Measurements from ENCODE around the gene GDI1. TPM values are rescaled to one million over a fixed set of nuclear protein-coding genes. Genes with fewer than 3 reads are reported as not detected.
A peak's percentile ranks its signal among the peaks of the same experiment; 100 is the strongest.

GDI1 gene
- total RNA-seq, 2 donors from 2014 or later: 143 to 179 TPM

GRCh38 chrX:154401918-154402621 lies 34.9 kb upstream of the GDI1 start:
- 78 to 79% methylated on average over 3 to 6 of the region's 6 CpGs for WGBS, 2 experiments (ENCODE audit: insufficient coverage in 1 of 2, insufficient read length in 1 of 2)
- Mint-ChIP-seq H3K4me1 (peaks cover 5% of the 10 kb centered on the region), H3K27ac (peak overlapping the region; percentile 56), H3K27me3 (ENCODE audit: insufficient read depth) (no peaks in the 10 kb centered on the region), H3K9me3 (peaks cover 76% of the 10 kb centered on the region), H3K36me3 (ENCODE audit: low read depth) (peaks cover 24% of the 10 kb centered on the region), H3K4me3 (no peak overlapping the region)
- H3K9me3 ChIP-seq (ENCODE audit: control insufficient read depth, low read length): no peaks in the 10 kb centered on the region
- no peak overlapping the region for H3K9ac ChIP-seq (ENCODE audit: extremely low read depth, low read length, poor library complexity, severe bottlenecking)
- TF ChIP-seq CTCF (conservative IDR thresholded peaks at IDR 0.05): no peak
- peak; percentile 61 for DNase-seq
- H3K4me1 ChIP-seq (ENCODE audit: control insufficient read depth, insufficient read depth, low read length): no peaks in the 10 kb centered on the region
- no peak overlapping the region for H3K4me3 ChIP-seq (ENCODE audit: low read length)
- H3K27ac ChIP-seq (ENCODE audit: low read depth, low read length): no peak overlapping the region
- H3K27me3 ChIP-seq (ENCODE audit: control insufficient read depth, insufficient read depth, low read length, poor library complexity, severe bottlenecking): no peaks in the 10 kb centered on the region
- peaks cover 22% of the 10 kb centered on the region for H3K36me3 ChIP-seq (ENCODE audit: control insufficient read depth, insufficient read depth, low read length)

GRCh38 chrX:154402622-154403127 lies 34.3 kb upstream of the GDI1 start:
- Histone ChIP-seq H3K4me3 (ENCODE audit: low read length) (no peak overlapping the region), H3K27me3 (ENCODE audit: control insufficient read depth, insufficient read depth, low read length, poor library complexity, severe bottlenecking) (no peaks in the 10 kb centered on the region), H3K27ac (ENCODE audit: low read depth, low read length) (no peak overlapping the region), H3K4me1 (ENCODE audit: control insufficient read depth, insufficient read depth, low read length) (no peaks in the 10 kb centered on the region), H3K9me3 (ENCODE audit: control insufficient read depth, low read length) (no peaks in the 10 kb centered on the region), H3K36me3 (ENCODE audit: control insufficient read depth, insufficient read depth, low read length) (peaks cover 22% of the 10 kb centered on the region), H3K9ac (ENCODE audit: extremely low read depth, low read length, poor library complexity, severe bottlenecking) (no peak overlapping the region)
- peaks cover 24% of the 10 kb centered on the region for H3K36me3 Mint-ChIP-seq (ENCODE audit: low read depth)
- 90% methylated on average over 17 of the region's 19 CpGs; no CpG with 5 or more reads in 1 of the 2 experiments for WGBS, 2 experiments (ENCODE audit: insufficient coverage in 1 of 2, insufficient read length in 1 of 2)
- DNase-seq: peak; percentile 53
- H3K4me3 Mint-ChIP-seq: no peak overlapping the region
- no peak for TF ChIP-seq CTCF (conservative IDR thresholded peaks at IDR 0.05)
- no peaks in the 10 kb centered on the region for H3K27me3 Mint-ChIP-seq (ENCODE audit: insufficient read depth)
- peaks cover 5% of the 10 kb centered on the region for H3K4me1 Mint-ChIP-seq
- peaks cover 74% of the 10 kb centered on the region for H3K9me3 Mint-ChIP-seq
- peak overlapping the region; percentile 56 for H3K27ac Mint-ChIP-seq

GRCh38 chrX:154403192-154403591 lies 33.8 kb upstream of the GDI1 start:
- Histone ChIP-seq H3K4me1 (ENCODE audit: control insufficient read depth, insufficient read depth, low read length) (no peaks in the 10 kb centered on the region), H3K36me3 (ENCODE audit: control insufficient read depth, insufficient read depth, low read length) (peaks cover 22% of the 10 kb centered on the region), H3K27ac (ENCODE audit: low read depth, low read length) (no peak overlapping the region), H3K4me3 (ENCODE audit: low read length) (no peak overlapping the region), H3K9ac (ENCODE audit: extremely low read depth, low read length, poor library complexity, severe bottlenecking) (no peak overlapping the region), H3K27me3 (ENCODE audit: control insufficient read depth, insufficient read depth, low read length, poor library complexity, severe bottlenecking) (no peaks in the 10 kb centered on the region), H3K9me3 (ENCODE audit: control insufficient read depth, low read length) (no peaks in the 10 kb centered on the region)
- Mint-ChIP-seq H3K4me1 (peaks cover 5% of the 10 kb centered on the region), H3K27ac (peak overlapping the region; percentile 52), H3K4me3 (no peak overlapping the region), H3K36me3 (ENCODE audit: low read depth) (peaks cover 24% of the 10 kb centered on the region), H3K27me3 (ENCODE audit: insufficient read depth) (no peaks in the 10 kb centered on the region), H3K9me3 (peaks cover 70% of the 10 kb centered on the region)
- peak; percentile 39 for DNase-seq
- no peak for TF ChIP-seq CTCF (conservative IDR thresholded peaks at IDR 0.05)
- 97% methylated on average over 10 of the region's 10 CpGs; no CpG with 5 or more reads in 1 of the 2 experiments for WGBS, 2 experiments (ENCODE audit: insufficient coverage in 1 of 2, insufficient read length in 1 of 2)
